ENCODE data around the gene ACSF3.

ACSF3 gene

GRCh38 chr16:89135166-89135565 lies 41.5 kb downstream of the ACSF3 start:
- H3K36me3 ChIP-seq (ENCODE audit: control insufficient read depth in 1 of 2, insufficient read depth in 2 of 2, low read length in 2 of 2) = peaks cover 15 to 69% of the 10 kb centered on the region in 2 donors

DNA sequence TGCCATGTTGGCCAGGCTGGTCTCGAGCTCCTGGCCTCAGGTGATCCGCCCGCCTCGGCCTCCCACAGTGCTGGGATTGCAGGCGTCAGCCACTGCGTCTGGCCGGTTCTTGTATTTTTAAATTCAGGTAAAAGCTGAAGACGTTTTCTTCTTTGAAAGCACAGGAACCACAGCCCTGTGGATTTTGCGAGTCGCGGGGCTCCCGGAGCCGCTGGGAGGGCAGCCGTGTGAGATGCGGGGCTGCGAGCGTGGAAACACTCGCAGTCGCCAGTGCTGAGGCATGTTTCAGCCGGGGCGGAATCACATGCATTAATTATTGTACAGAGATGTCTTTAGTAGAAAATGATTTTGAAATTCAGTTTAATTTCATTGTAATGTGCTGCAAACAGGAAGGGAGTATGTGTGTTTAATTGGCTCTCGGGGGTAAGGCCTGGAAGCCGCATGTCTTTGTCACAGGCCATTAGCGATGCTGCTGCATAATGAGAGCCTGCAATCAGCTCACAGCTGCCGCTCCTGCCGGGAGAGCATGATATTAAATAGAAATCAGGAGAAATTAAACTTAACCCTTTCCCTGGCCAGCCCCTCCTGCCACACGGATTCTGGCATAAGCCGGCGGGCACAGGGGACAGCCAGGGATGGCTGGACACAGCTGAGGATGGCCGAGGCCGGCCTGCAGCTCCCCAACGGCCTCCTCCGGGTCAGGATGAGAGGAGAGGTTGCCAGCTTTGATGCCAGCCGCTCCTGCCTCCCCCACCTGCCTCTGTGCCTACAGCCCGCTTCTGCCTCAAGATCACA lies 42.5 kb downstream of the ACSF3 start:
- H3K27me3 ChIP-seq (ENCODE audit: control insufficient read depth in 1 of 2, insufficient read depth in 2 of 2, low read length in 2 of 2) = no peaks in the 10 kb centered on the region
- no peak overlapping the region for H3K9ac ChIP-seq (ENCODE audit: low read depth in 1 of 2, low read length in 2 of 2)
- no peak overlapping the region for H3K27ac ChIP-seq (ENCODE audit: low read depth, low read length)
- H3K9me3 ChIP-seq (ENCODE audit: control insufficient read depth in 1 of 2, low read length in 2 of 2) = no peaks in the 10 kb centered on the region
- H3K36me3 ChIP-seq (ENCODE audit: control insufficient read depth in 1 of 2, insufficient read depth in 2 of 2, low read length in 2 of 2) = peaks cover 15 to 73% of the 10 kb centered on the region in 2 donors
- no peaks in the 10 kb centered on the region for H3K4me1 ChIP-seq (ENCODE audit: control insufficient read depth in 1 of 2, insufficient read depth in 2 of 2, low read length in 2 of 2)
- H3K4me3 ChIP-seq (ENCODE audit: low read depth in 1 of 2, low read length in 2 of 2) = no peak overlapping the region

More at GRCh38 chr16:89135166-89135565, 41.5 kb downstream of the ACSF3 start:
- H3K27me3 ChIP-seq (ENCODE audit: control insufficient read depth in 1 of 2, insufficient read depth in 2 of 2, low read length in 2 of 2) = no peaks in the 10 kb centered on the region
- H3K4me3 ChIP-seq (ENCODE audit: low read depth in 1 of 2, low read length in 2 of 2) = no peak overlapping the region
- H3K9ac ChIP-seq (ENCODE audit: low read depth in 1 of 2, low read length in 2 of 2) = no peak overlapping the region
- no peaks in the 10 kb centered on the region for H3K4me1 ChIP-seq (ENCODE audit: control insufficient read depth in 1 of 2, insufficient read depth in 2 of 2, low read length in 2 of 2)
- H3K9me3 ChIP-seq (ENCODE audit: control insufficient read depth in 1 of 2, low read length in 2 of 2) = no peaks in the 10 kb centered on the region
- no peak overlapping the region for H3K27ac ChIP-seq (ENCODE audit: low read depth, low read length)

DNA sequence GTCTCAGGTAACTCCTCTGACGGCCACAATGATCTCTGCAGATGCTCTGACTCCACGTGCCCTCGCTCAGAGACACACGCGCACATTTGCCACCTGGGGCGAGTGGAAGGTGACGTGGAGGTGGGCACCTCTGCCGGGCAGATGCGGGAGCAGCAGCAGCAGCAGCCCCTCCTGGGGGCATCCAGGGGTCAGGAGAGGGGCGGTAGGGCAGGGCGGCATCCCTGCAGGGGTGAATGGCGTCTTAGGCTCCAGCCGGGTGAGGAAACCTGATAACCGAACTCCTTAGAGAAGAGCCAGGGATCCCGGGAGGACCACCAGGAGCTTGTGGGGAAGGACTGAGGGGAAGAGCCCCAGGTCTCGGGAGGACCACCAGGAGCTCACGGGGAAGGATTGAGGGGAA lies 43.3 kb downstream of the ACSF3 start:
- Histone ChIP-seq H3K27me3 (ENCODE audit: control insufficient read depth in 1 of 2, insufficient read depth in 2 of 2, low read length in 2 of 2) (no peaks in the 10 kb centered on the region), H3K4me1 (ENCODE audit: control insufficient read depth in 1 of 2, insufficient read depth in 2 of 2, low read length in 2 of 2) (no peaks in the 10 kb centered on the region), H3K9ac (ENCODE audit: low read depth in 1 of 2, low read length in 2 of 2) (no peak overlapping the region), H3K36me3 (ENCODE audit: control insufficient read depth in 1 of 2, insufficient read depth in 2 of 2, low read length in 2 of 2) (peaks cover 15 to 76% of the 10 kb centered on the region in 2 donors), H3K27ac (ENCODE audit: low read depth, low read length) (no peak overlapping the region), H3K9me3 (ENCODE audit: control insufficient read depth in 1 of 2, low read length in 2 of 2) (no peaks in the 10 kb centered on the region), H3K4me3 (ENCODE audit: low read depth in 1 of 2, low read length in 2 of 2) (no peak overlapping the region)

GRCh38 chr16:89137666-89138512 lies 44.2 kb downstream of the ACSF3 start:
- no peaks in the 10 kb centered on the region for H3K4me1 ChIP-seq (ENCODE audit: control insufficient read depth in 1 of 2, insufficient read depth in 2 of 2, low read length in 2 of 2)
- H3K4me3 ChIP-seq (ENCODE audit: low read depth in 1 of 2, low read length in 2 of 2) = no peak overlapping the region
- H3K9ac ChIP-seq (ENCODE audit: low read depth in 1 of 2, low read length in 2 of 2) = no peak overlapping the region
- no peaks in the 10 kb centered on the region for H3K27me3 ChIP-seq (ENCODE audit: control insufficient read depth in 1 of 2, insufficient read depth in 2 of 2, low read length in 2 of 2)
- peaks cover 14 to 76% of the 10 kb centered on the region in 2 donors for H3K36me3 ChIP-seq (ENCODE audit: control insufficient read depth in 1 of 2, insufficient read depth in 2 of 2, low read length in 2 of 2)
- H3K27ac ChIP-seq (ENCODE audit: low read depth, low read length) = no peak overlapping the region
- peaks cover 2 to 7% of the 10 kb centered on the region in 2 donors for H3K9me3 ChIP-seq (ENCODE audit: control insufficient read depth in 1 of 2, low read length in 2 of 2)

- Histone ChIP-seq H3K9ac (ENCODE audit: low read depth in 1 of 2, low read length in 2 of 2) (no peak overlapping the region), H3K27me3 (ENCODE audit: control insufficient read depth in 1 of 2, insufficient read depth in 2 of 2, low read length in 2 of 2) (no peaks in the 10 kb centered on the region), H3K27ac (ENCODE audit: low read depth, low read length) (no peak overlapping the region), H3K4me1 (ENCODE audit: control insufficient read depth in 1 of 2, insufficient read depth in 2 of 2, low read length in 2 of 2) (no peaks in the 10 kb centered on the region), H3K4me3 (ENCODE audit: low read depth in 1 of 2, low read length in 2 of 2) (no peak overlapping the region), H3K9me3 (ENCODE audit: control insufficient read depth in 1 of 2, low read length in 2 of 2) (peaks cover 2 to 7% of the 10 kb centered on the region in 2 donors), H3K36me3 (ENCODE audit: control insufficient read depth in 1 of 2, insufficient read depth in 2 of 2, low read length in 2 of 2) (peaks cover 8 to 76% of the 10 kb centered on the region in 2 donors)
Observed at GRCh38 chr16:89138513-89138795, 44.8 kb downstream of the ACSF3 start.

DNA sequence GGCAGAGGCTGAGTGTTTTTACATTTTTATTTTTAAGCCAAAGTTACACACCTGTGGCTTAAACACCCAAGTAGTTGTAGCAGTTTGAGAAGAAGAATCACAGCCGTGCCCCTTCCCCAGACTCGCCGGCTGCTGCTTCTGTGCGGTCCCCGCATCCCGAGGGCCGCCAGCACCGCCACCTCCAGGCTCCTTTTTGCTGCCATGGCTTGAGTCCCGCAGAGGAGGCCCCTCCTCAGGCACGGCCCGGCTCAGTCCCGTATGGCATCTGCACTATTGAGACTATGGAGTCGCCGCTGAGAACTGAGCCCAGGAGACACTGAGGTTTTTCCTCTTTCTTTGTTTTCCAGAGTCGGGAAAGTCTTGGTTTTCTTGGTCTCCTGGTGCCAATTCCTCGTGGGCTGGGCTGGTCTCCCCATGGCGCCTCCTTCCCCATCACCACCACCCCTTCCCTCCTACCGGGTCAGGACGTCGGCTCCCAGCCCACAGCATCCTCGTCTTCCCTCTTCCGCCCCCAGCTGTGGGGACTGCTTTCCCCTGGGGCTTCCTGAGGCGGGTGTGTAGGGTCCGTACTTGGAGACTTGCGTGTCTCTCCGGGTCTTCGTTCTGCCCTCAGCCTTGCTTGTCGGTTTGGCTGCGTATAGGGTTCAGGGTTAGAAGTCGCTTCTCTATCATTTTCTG lies 45.3 kb downstream of the ACSF3 start:
- no peak overlapping the region for H3K9ac ChIP-seq (ENCODE audit: low read depth in 1 of 2, low read length in 2 of 2)
- H3K27ac ChIP-seq (ENCODE audit: low read depth, low read length) = no peak overlapping the region
- H3K9me3 ChIP-seq (ENCODE audit: control insufficient read depth in 1 of 2, low read length in 2 of 2) = peaks cover 2 to 7% of the 10 kb centered on the region in 2 donors
- no peaks in the 10 kb centered on the region for H3K27me3 ChIP-seq (ENCODE audit: control insufficient read depth in 1 of 2, insufficient read depth in 2 of 2, low read length in 2 of 2)
- peaks cover 5 to 75% of the 10 kb centered on the region in 2 donors for H3K36me3 ChIP-seq (ENCODE audit: control insufficient read depth in 1 of 2, insufficient read depth in 2 of 2, low read length in 2 of 2)
- H3K4me3 ChIP-seq (ENCODE audit: low read depth in 1 of 2, low read length in 2 of 2) = no peak overlapping the region
- H3K4me1 ChIP-seq (ENCODE audit: control insufficient read depth in 1 of 2, insufficient read depth in 2 of 2, low read length in 2 of 2) = no peaks in the 10 kb centered on the region

DNA sequence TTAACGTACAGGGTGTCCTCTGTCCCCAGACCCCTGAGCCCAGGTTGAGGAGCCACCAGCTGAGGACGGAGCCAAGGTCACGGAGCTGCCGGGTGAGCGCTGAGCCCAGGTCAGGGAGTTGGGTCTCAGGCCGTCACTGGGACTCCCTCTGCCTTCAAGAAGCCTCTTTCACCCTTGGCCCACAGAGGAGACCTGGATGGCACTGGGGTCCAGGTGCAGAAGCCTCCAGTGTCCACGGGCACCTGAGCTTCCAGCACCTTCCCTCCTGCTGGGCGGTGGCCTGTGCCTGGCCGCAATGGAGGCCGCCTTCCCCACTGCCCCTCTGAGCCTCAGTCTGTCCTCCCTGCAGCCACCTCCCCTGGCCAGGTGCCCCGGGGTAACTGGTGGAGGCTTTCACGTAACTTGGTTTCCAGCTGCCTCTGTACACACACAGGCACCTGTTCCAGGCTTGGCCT lies 46.3 kb downstream of the ACSF3 start:
- Histone ChIP-seq H3K9me3 (ENCODE audit: control insufficient read depth in 1 of 2, low read length in 2 of 2) (peaks cover 2 to 7% of the 10 kb centered on the region in 2 donors), H3K4me1 (ENCODE audit: control insufficient read depth in 1 of 2, insufficient read depth in 2 of 2, low read length in 2 of 2) (no peaks in the 10 kb centered on the region), H3K9ac (ENCODE audit: low read depth in 1 of 2, low read length in 2 of 2) (no peak overlapping the region), H3K36me3 (ENCODE audit: control insufficient read depth in 1 of 2, insufficient read depth in 2 of 2, low read length in 2 of 2) (peaks cover 10 to 74% of the 10 kb centered on the region in 2 donors), H3K4me3 (ENCODE audit: low read depth in 1 of 2, low read length in 2 of 2) (no peak overlapping the region), H3K27me3 (ENCODE audit: control insufficient read depth in 1 of 2, insufficient read depth in 2 of 2, low read length in 2 of 2) (no peaks in the 10 kb centered on the region), H3K27ac (ENCODE audit: low read depth, low read length) (no peak overlapping the region)

DNA sequence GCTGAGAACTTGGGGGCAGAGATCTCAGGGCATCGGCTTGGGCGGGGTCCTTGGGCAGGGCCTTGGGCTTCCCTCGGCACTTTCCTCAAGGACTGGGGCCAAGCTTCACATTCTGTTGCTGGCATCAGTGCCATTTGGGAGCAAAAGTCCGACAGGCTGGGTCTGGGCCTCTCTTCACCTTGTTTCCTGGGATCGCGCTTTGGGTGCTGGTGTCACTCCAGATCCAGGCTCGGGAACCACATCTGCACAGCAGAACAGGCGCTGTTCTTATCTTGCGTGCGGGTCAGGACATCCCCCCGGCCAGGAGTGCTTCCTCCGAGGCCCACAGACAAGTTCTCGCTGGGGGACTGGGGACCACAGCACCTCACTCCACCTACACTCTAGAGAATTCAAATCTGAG lies 46.7 kb downstream of the ACSF3 start:
- Histone ChIP-seq H3K9ac (ENCODE audit: low read depth in 1 of 2, low read length in 2 of 2) (no peak overlapping the region), H3K4me1 (ENCODE audit: control insufficient read depth in 1 of 2, insufficient read depth in 2 of 2, low read length in 2 of 2) (no peaks in the 10 kb centered on the region), H3K27me3 (ENCODE audit: control insufficient read depth in 1 of 2, insufficient read depth in 2 of 2, low read length in 2 of 2) (no peaks in the 10 kb centered on the region), H3K36me3 (ENCODE audit: control insufficient read depth in 1 of 2, insufficient read depth in 2 of 2, low read length in 2 of 2) (peaks cover 13 to 75% of the 10 kb centered on the region in 2 donors), H3K27ac (ENCODE audit: low read depth, low read length) (no peak overlapping the region), H3K4me3 (ENCODE audit: low read depth in 1 of 2, low read length in 2 of 2) (no peak overlapping the region), H3K9me3 (ENCODE audit: control insufficient read depth in 1 of 2, low read length in 2 of 2) (peaks cover 2 to 7% of the 10 kb centered on the region in 2 donors)

GRCh38 chr16:89140981-89141883 lies 47.6 kb downstream of the ACSF3 start:
- Histone ChIP-seq H3K27ac (ENCODE audit: low read depth, low read length) (no peak overlapping the region), H3K4me1 (ENCODE audit: control insufficient read depth in 1 of 2, insufficient read depth in 2 of 2, low read length in 2 of 2) (no peaks in the 10 kb centered on the region), H3K36me3 (ENCODE audit: control insufficient read depth in 1 of 2, insufficient read depth in 2 of 2, low read length in 2 of 2) (peaks cover 13 to 78% of the 10 kb centered on the region in 2 donors), H3K9ac (ENCODE audit: low read depth in 1 of 2, low read length in 2 of 2) (no peak overlapping the region), H3K9me3 (ENCODE audit: control insufficient read depth in 1 of 2, low read length in 2 of 2) (peaks cover 2 to 7% of the 10 kb centered on the region in 2 donors), H3K4me3 (ENCODE audit: low read depth in 1 of 2, low read length in 2 of 2) (no peak overlapping the region), H3K27me3 (ENCODE audit: control insufficient read depth in 1 of 2, insufficient read depth in 2 of 2, low read length in 2 of 2) (no peaks in the 10 kb centered on the region)

Measured in duodenal mucosa (tissue), 2 donors.